Stimulated activated naive B cell treated with anti-CD40 and anti-IgM and Interleukin-4, amounts not matched to agents 10 μg/mL and 1 μg/mL and 100 μg/mL, for 72 hours (primary cell): ENCODE measurements around the gene U2SURP.

Experiments used
- ATAC-seq, 2 donors: fragments of 150-1000 bp; cut with Tn5 transposase; replicated peaks; 2 replicates each; pipeline ENCODE4 v1.10.0; 2021; ENCODE audit warnings: moderate library complexity in 1 of 2
- DNase-seq: peaks from one replicate; pipeline ENCODE4 v3.0.0; 2021
- H3K27ac Mint-ChIP-seq: one replicate; pipeline ENCODE4 v1.8.0; 2022; ENCODE audit warnings: mild to moderate bottlenecking, mixed read lengths
- H3K27me3 Mint-ChIP-seq, 2 donors: one replicate each; pipeline ENCODE4 v1.8.0; 2022; ENCODE audit warnings: mixed read lengths in 2 of 2
- H3K36me3 Mint-ChIP-seq, 2 donors: one replicate each; pipeline ENCODE4 v1.8.0; 2022; ENCODE audit warnings: mixed read lengths in 2 of 2, mild to moderate bottlenecking in 1 of 2
- H3K4me1 Mint-ChIP-seq, 2 donors: one replicate each; pipeline ENCODE4 v1.8.0; 2022; ENCODE audit warnings: mixed read lengths in 2 of 2, mild to moderate bottlenecking in 1 of 2
- H3K4me3 Mint-ChIP-seq, 2 donors: one replicate each; pipeline ENCODE4 v1.8.0; 2022; ENCODE audit warnings: mild to moderate bottlenecking in 2 of 2, mixed read lengths in 2 of 2, moderate library complexity in 1 of 2
- H3K9me3 Mint-ChIP-seq, 2 donors: one replicate each; pipeline ENCODE4 v1.8.0; 2022; ENCODE audit warnings: mixed read lengths in 2 of 2, mild to moderate bottlenecking in 1 of 2

Gene U2SURP

GRCh38 chr3:142968319-142969025 is 32.9 kb upstream of the U2SURP start:
- peaks cover 4 to 9% of the 10 kb centered on the region in 2 donors for H3K4me1 Mint-ChIP-seq
- no peak for ATAC-seq
- H3K27ac Mint-ChIP-seq, result no peak overlapping the region
- H3K27me3 Mint-ChIP-seq, result peaks cover 38 to 52% of the 10 kb centered on the region in 2 donors
- H3K36me3 Mint-ChIP-seq, result no peaks in the 10 kb centered on the region
- no peaks in the 10 kb centered on the region for H3K9me3 Mint-ChIP-seq
- DNase-seq, result no peak
- no peak overlapping the region for H3K4me3 Mint-ChIP-seq

DNA sequence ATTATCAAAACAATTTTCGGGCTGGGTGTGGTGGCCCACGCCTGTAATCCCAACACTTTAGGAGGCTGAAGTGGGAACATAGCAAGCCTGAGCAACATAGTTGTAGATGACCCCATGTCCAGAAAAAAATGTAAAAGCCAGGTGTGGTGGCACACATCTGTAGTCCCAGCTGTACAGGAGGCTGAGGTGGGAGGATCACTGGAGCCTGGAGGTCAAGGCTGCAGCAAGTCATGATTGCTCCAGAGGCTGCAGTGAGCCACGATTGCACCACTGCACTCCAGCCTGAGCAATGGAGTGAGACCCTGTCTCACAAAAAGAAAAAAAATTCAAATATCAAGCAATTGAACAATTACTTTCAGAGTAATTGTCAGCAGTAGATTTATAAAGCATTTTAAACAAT is 29.9 kb upstream of the U2SURP start:
- H3K4me3 Mint-ChIP-seq, result no peak overlapping the region
- peaks cover 41 to 42% of the 10 kb centered on the region in 2 donors for H3K27me3 Mint-ChIP-seq
- H3K36me3 Mint-ChIP-seq, result no peaks in the 10 kb centered on the region
- H3K27ac Mint-ChIP-seq, result no peak overlapping the region
- no peaks in the 10 kb centered on the region for H3K4me1 Mint-ChIP-seq
- H3K9me3 Mint-ChIP-seq, result no peaks in the 10 kb centered on the region
- DNase-seq (no peak), ATAC-seq (no peak)

- H3K4me3 Mint-ChIP-seq, result no peak overlapping the region
- H3K36me3 Mint-ChIP-seq, result no peaks in the 10 kb centered on the region
- H3K4me1 Mint-ChIP-seq, result no peaks in the 10 kb centered on the region
- ATAC-seq (no peak), DNase-seq (no peak)
- no peaks in the 10 kb centered on the region for H3K9me3 Mint-ChIP-seq
- no peak overlapping the region for H3K27ac Mint-ChIP-seq
- H3K27me3 Mint-ChIP-seq, result peaks cover 34 to 42% of the 10 kb centered on the region in 2 donors
These were observed 29.1 kb upstream of the U2SURP start for GRCh38 chr3:142972092-142972753.

DNA sequence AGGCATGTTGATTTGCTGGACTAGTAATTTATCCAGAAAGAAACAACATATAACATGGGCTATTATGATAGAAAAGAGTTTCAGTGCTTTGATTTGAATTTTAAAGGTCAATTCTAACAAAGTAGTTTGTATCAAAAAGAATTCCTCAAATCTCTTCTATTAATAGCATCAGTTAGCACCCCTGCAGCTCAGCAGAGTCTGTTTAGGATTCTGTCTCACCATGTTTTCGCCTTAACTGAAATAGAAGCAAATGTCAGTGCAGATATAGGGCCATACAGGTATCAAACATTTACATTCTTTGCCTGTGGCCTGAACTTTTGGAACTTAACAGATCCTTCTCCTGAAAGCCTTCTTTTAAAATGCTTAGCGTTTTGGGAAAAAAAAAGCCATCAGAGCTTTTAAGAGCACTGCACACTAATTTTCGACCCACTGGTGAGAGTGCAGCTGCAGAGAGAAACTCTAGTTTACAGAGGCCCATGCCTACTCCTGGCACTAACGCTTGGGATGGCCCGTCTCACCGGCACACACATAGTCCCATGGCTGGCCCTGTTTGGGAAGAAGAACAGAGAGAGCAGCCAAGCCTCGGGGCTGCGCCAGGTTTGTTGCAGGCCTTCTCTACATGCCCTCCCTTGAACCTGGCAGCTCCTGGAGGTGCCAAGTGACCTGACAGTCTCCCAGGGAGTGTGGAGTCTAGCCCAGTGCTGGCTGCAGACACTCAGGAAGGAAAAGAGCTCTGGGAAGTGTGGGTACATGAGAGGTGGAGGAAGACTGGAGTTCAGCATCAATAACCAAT is 28.0 kb upstream of the U2SURP start:
- no peaks in the 10 kb centered on the region for H3K9me3 Mint-ChIP-seq
- ATAC-seq (no peak), DNase-seq (no peak)
- H3K27ac Mint-ChIP-seq, result no peak overlapping the region
- no peak overlapping the region for H3K4me3 Mint-ChIP-seq
- H3K4me1 Mint-ChIP-seq, result no peaks in the 10 kb centered on the region
- H3K27me3 Mint-ChIP-seq, result peaks cover 31 to 42% of the 10 kb centered on the region in 2 donors
- H3K36me3 Mint-ChIP-seq, result no peaks in the 10 kb centered on the region

- Mint-ChIP-seq H3K36me3 (no peaks in the 10 kb centered on the region), H3K27me3 (peaks cover 28 to 36% of the 10 kb centered on the region in 2 donors), H3K9me3 (no peaks in the 10 kb centered on the region), H3K27ac (no peak overlapping the region), H3K4me1 (no peaks in the 10 kb centered on the region), H3K4me3 (no peak overlapping the region)
- DNase-seq, result no peak
- no peak for ATAC-seq
These were observed 25.9 kb upstream of the U2SURP start for GRCh38 chr3:142975316-142975995.

GRCh38 chr3:142976621-142977398 is 24.6 kb upstream of the U2SURP start:
- Mint-ChIP-seq H3K4me1 (no peaks in the 10 kb centered on the region), H3K36me3 (no peaks in the 10 kb centered on the region), H3K27ac (no peak overlapping the region), H3K27me3 (peaks cover 23 to 24% of the 10 kb centered on the region in 2 donors), H3K4me3 (no peak overlapping the region), H3K9me3 (no peaks in the 10 kb centered on the region)
- ATAC-seq (no peak), DNase-seq (no peak)

DNA sequence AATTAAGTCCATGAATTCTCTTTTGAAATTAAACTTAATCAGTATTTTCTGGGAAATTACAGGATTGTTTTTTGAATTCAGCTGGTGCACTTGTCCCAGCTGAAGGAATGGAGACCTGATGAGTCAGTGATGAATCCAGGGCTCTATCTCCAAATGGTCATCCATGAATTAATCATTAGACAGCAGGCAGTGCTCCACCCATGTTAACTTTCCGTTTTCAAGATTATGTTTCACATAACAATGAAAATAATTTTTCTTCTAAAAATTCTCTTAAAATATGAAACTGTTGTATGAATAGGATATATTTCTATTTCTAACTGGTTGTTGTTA is 24.0 kb upstream of the U2SURP start:
- no peaks in the 10 kb centered on the region for H3K9me3 Mint-ChIP-seq
- no peak for DNase-seq
- no peak overlapping the region for H3K4me3 Mint-ChIP-seq

GRCh38 chr3:142981108-142981507 is 20.3 kb upstream of the U2SURP start:
- H3K4me3 Mint-ChIP-seq, result no peak overlapping the region
- ATAC-seq (no peak), DNase-seq (no peak)
- H3K36me3 Mint-ChIP-seq, result no peaks in the 10 kb centered on the region
- no peaks in the 10 kb centered on the region for H3K9me3 Mint-ChIP-seq
- H3K27me3 Mint-ChIP-seq, result peaks cover 0 to 5% of the 10 kb centered on the region in 2 donors
- no peak overlapping the region for H3K27ac Mint-ChIP-seq
- H3K4me1 Mint-ChIP-seq, result peaks cover 0 to 4% of the 10 kb centered on the region in 2 donors

More for the DNA sequence above, 24.0 kb upstream of the U2SURP start:
- peaks cover 19 to 22% of the 10 kb centered on the region in 2 donors for H3K27me3 Mint-ChIP-seq
- H3K27ac Mint-ChIP-seq, result no peak overlapping the region
- no peaks in the 10 kb centered on the region for H3K4me1 Mint-ChIP-seq
- no peaks in the 10 kb centered on the region for H3K36me3 Mint-ChIP-seq
- no peak for ATAC-seq

DNA sequence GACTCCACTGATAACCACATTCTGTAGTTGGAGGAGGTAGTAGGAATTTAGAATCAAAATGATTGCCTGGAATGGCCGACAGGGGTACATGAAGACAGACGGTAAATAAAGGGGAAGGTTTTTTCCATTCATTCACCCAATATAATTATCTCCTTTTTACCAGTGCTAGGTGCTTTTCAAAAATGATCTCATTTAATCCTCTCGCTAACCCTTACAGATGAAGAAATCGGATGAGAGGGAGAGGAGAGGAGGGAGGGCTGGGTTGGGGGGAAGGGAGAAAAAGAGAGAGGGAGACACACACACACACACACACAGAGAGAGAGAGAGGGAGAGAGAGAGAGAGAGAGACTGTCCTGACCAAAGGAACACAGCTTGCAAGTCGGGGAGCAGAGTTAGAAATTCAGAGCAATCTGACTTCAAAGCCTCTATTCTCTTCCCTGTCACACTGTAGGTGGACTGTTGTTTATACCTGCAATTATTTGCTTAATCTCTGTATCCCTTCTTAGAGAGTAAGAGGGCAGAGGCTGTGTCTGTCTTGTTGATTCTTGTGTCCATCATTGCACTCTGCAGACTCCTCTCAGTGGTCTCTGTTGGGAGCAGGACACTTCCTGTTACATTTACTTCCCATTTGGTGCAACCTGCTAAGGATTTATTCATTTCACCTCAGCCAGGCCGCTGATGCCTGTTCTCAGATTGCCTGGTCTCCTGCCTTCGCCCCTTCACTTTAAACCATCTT is 19.2 kb upstream of the U2SURP start:
- H3K36me3 Mint-ChIP-seq, result no peaks in the 10 kb centered on the region
- no peak overlapping the region for H3K27ac Mint-ChIP-seq
- no peak for ATAC-seq
- peaks cover 0 to 5% of the 10 kb centered on the region in 2 donors for H3K27me3 Mint-ChIP-seq
- H3K4me1 Mint-ChIP-seq, result peaks cover 0 to 4% of the 10 kb centered on the region in 2 donors
- DNase-seq, result no peak
- no peaks in the 10 kb centered on the region for H3K9me3 Mint-ChIP-seq
- H3K4me3 Mint-ChIP-seq, result no peak overlapping the region

DNA sequence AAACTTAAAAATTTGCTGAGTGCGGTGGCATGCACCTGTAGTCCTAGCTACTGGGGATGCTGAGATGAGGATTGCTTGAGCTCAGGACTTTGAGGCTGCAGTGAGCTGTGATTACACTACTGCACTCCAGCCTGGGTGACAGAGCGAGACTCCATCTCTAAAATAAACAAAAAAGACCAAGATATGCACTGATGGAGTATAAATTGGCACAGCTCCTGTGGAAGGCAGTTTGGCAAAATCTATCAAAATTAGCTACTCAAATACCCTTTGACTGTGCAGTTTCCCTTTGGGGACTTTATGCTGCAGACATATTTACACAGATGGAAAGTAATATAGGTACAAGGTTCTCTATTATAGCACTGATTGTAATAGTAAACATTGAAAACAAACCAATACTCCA is 18.1 kb upstream of the U2SURP start:
- Mint-ChIP-seq H3K36me3 (no peaks in the 10 kb centered on the region), H3K4me1 (peaks cover 0 to 4% of the 10 kb centered on the region in 2 donors), H3K9me3 (no peaks in the 10 kb centered on the region), H3K27ac (no peak overlapping the region), H3K4me3 (no peak overlapping the region), H3K27me3 (peaks cover 0 to 5% of the 10 kb centered on the region in 2 donors)
- DNase-seq (no peak), ATAC-seq (no peak)

GRCh38 chr3:142984255-142984654 is 17.1 kb upstream of the U2SURP start:
- DNase-seq (no peak), ATAC-seq (no peak)
- no peaks in the 10 kb centered on the region for H3K9me3 Mint-ChIP-seq
- H3K4me3 Mint-ChIP-seq, result no peak overlapping the region
- H3K4me1 Mint-ChIP-seq, result peaks cover 0 to 4% of the 10 kb centered on the region in 2 donors
- no peaks in the 10 kb centered on the region for H3K36me3 Mint-ChIP-seq
- peaks cover 0 to 4% of the 10 kb centered on the region in 2 donors for H3K27me3 Mint-ChIP-seq
- H3K27ac Mint-ChIP-seq, result no peak overlapping the region

- Mint-ChIP-seq H3K27me3 (no peaks in the 10 kb centered on the region), H3K9me3 (peaks cover 0 to 1% of the 10 kb centered on the region in 2 donors), H3K36me3 (no peaks in the 10 kb centered on the region), H3K4me1 (peaks cover 5 to 7% of the 10 kb centered on the region in 2 donors), H3K27ac (no peak overlapping the region), H3K4me3 (no peak overlapping the region)
- DNase-seq, result no peak
- peak; percentile 39 to 46 for ATAC-seq
These were observed 14.2 kb upstream of the U2SURP start for GRCh38 chr3:142987080-142987700.

GRCh38 chr3:142987707-142988106 is 13.7 kb upstream of the U2SURP start:
- H3K9me3 Mint-ChIP-seq, result peaks cover 0 to 1% of the 10 kb centered on the region in 2 donors
- H3K4me3 Mint-ChIP-seq, result no peak overlapping the region
- DNase-seq (no peak), ATAC-seq (no peak)
- peaks cover 4 to 7% of the 10 kb centered on the region in 2 donors for H3K4me1 Mint-ChIP-seq
- H3K36me3 Mint-ChIP-seq, result no peaks in the 10 kb centered on the region
- H3K27me3 Mint-ChIP-seq, result no peaks in the 10 kb centered on the region
- H3K27ac Mint-ChIP-seq, result no peak overlapping the region
